Gastrocnemius medialis (tissue), 4 donors: ENCODE results near the gene TMEM272. TPM values are rescaled to one million over a fixed set of nuclear protein-coding genes. Genes with fewer than 3 reads are reported as not detected.

Experiments used
- ATAC-seq, 2 donors: fragments of 150-250 bp; one replicate each; pipeline ENCODE4 v1.9.1; 2016
- DNase-seq, 2 donors: peaks; one replicate each; pipeline ENCODE4 v3.0.0-alpha.2; 2019
- H3K27ac ChIP-seq, 4 donors: fragments of 200-600 bp; sonication (generic); 1 replicate in 1 of 4; 2 replicates in 3 of 4; pipeline ENCODE4 v1.5.1; 2016 to 2018; ENCODE audit warnings: mild to moderate bottlenecking in 2 of 4, moderate library complexity in 1 of 4
- H3K27me3 ChIP-seq, 3 donors: fragments of 200-600 bp; sonication (generic) in 2 of 3; 1 replicate in 1 of 3; 2 replicates in 2 of 3; pipeline versions ENCODE4 v1.5.1 to v1.6.0; 2016 to 2019; ENCODE audit warnings: mild to moderate bottlenecking in 1 of 3, moderate library complexity in 1 of 3
- H3K36me3 ChIP-seq, 2 donors: fragments of 200-600 bp; sonication (generic) in 1 of 2; one replicate each; pipeline ENCODE4 v1.5.1; 2017 to 2018
- H3K4me1 ChIP-seq, 2 donors: fragments of 200-600 bp; sonication (generic) in 1 of 2; one replicate each; pipeline ENCODE4 v1.5.1; 2016 to 2017; ENCODE audit warnings: mild to moderate bottlenecking in 2 of 2
- H3K4me3 ChIP-seq, 4 donors: fragments of 200-600 bp; sonication (generic) in 3 of 4; 1 replicate in 1 of 4; 2 replicates in 3 of 4; pipeline ENCODE4 v1.5.1; 2016 to 2019; ENCODE audit warnings: mild to moderate bottlenecking in 2 of 4
- H3K9me3 ChIP-seq, 3 donors: fragments of 200-600 bp; sonication (generic) in 2 of 3; 1 replicate in 1 of 3; 2 replicates in 2 of 3; pipeline ENCODE4 v1.5.1; 2016 to 2019
- POLR2A ChIP-seq, 2 donors: fragments of 450-650 bp; IDR thresholded peaks; one replicate each; pipeline ENCODE4 v1.6.1; 2017; ENCODE audit warnings: antibody characterized with exemption in 2 of 2, mild to moderate bottlenecking in 2 of 2, moderate library complexity in 2 of 2
- in situ Hi-C, 4 donors: fragments of 200-750 bp; cut with MboI; loops; one replicate each; pipeline versions ENCODE4 v1.15.0 to v1.8.0; 2017; ENCODE audit warnings: low sequenced_read_pairs in 4 of 4
- intact Hi-C: fragments of 100-400 bp; cut with DNase I; formaldehyde crosslinking; loops from one replicate; pipeline ENCODE4 v1.15.1; 2023; ENCODE audit warnings: low total_unique reads
- total RNA-seq, 4 donors: library from RNA; depleted of rRNA; stranded (reverse); fragments of >200 nt; gene quantifications; one replicate each; pipeline versions ENCODE4 v1.1.0 to v1.2.3, GENCODE V29; 2016
- TF ChIP-seq, protein P1 (sequence below), 5 experiments: fragments of 450-650 bp in 3 of 5; fragments of 200-600 bp in 2 of 5; sonication (generic) in 2 of 5; IDR thresholded peaks in 4 of 5; conservative IDR thresholded peaks in 1 of 5; 1 replicate in 4 of 5; 2 replicates in 1 of 5; pipeline ENCODE4 v1.5.1; 2016 to 2019; ENCODE audit warnings: antibody characterized with exemption in 5 of 5, mild to moderate bottlenecking in 3 of 5, moderate library complexity in 3 of 5

The TMEM272 gene
- total RNA-seq, 4 donors from 2014 or later: 0.20 to 0.41 (median 0.27) TPM; not detected in 1

GRCh38 chr13:51802631-51803418 lies 42.2 kb downstream of the TMEM272 start:
- Histone ChIP-seq H3K27ac (peak overlapping the region; percentile 89 to 100 (median 96)), H3K9me3 (no peaks in the 10 kb centered on the region), H3K36me3 (no peaks in the 10 kb centered on the region), H3K4me3 (peak overlapping the region; percentile 74 to 99 (median 86)), H3K27me3 (no peaks in the 10 kb centered on the region), H3K4me1 (peaks cover 37 to 46% of the 10 kb centered on the region in 2 donors)
- TF ChIP-seq, protein P1, sequence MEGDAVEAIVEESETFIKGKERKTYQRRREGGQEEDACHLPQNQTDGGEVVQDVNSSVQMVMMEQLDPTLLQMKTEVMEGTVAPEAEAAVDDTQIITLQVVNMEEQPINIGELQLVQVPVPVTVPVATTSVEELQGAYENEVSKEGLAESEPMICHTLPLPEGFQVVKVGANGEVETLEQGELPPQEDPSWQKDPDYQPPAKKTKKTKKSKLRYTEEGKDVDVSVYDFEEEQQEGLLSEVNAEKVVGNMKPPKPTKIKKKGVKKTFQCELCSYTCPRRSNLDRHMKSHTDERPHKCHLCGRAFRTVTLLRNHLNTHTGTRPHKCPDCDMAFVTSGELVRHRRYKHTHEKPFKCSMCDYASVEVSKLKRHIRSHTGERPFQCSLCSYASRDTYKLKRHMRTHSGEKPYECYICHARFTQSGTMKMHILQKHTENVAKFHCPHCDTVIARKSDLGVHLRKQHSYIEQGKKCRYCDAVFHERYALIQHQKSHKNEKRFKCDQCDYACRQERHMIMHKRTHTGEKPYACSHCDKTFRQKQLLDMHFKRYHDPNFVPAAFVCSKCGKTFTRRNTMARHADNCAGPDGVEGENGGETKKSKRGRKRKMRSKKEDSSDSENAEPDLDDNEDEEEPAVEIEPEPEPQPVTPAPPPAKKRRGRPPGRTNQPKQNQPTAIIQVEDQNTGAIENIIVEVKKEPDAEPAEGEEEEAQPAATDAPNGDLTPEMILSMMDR (IDR thresholded peaks at IDR 0.05 in 4 of 5, conservative IDR thresholded peaks at IDR 0.05 in 1 of 5): no peak
- no peak for TF ChIP-seq POLR2A (IDR thresholded peaks at IDR 0.05)
- DNase-seq (no peak), ATAC-seq (no peak)
- in situ Hi-C loops (loop anchor here in 3 of 4 donors (10.0 to 25.0 kb wide), 7 partner anchors 209 to 634 kb away; partner anchors contain the start of genes WDFY2 (in 3 of the 3), ALG11 (in 1 of the 3), ATP7B (in 1 of the 3) and NEK5 (in 1 of the 3)), intact Hi-C loops (loop anchor here (2.0 to 10.0 kb wide), 6 partner anchors 72 to 1676 kb away; partner anchors contain the start of genes CKAP2, FAM124A, VPS36 and WDFY2)

GRCh38 chr13:51801631-51802099 lies 43.3 kb downstream of the TMEM272 start:
- TF ChIP-seq, protein P1 (IDR thresholded peaks at IDR 0.05 in 4 of 5, conservative IDR thresholded peaks at IDR 0.05 in 1 of 5): no peak
- no peak for TF ChIP-seq POLR2A (IDR thresholded peaks at IDR 0.05)
- ATAC-seq (no peak), DNase-seq (peak; percentile 53 to 61)
- Histone ChIP-seq H3K36me3 (peaks cover 0 to 10% of the 10 kb centered on the region in 2 donors), H3K27me3 (no peaks in the 10 kb centered on the region), H3K27ac (peak overlapping the region; percentile 89 to 100 (median 96)), H3K4me1 (peaks cover 37 to 46% of the 10 kb centered on the region in 2 donors), H3K9me3 (no peaks in the 10 kb centered on the region), H3K4me3 (no peak overlapping the region)
- intact Hi-C loops: loop anchor here (2.0 to 10.0 kb wide), 6 partner anchors 71 to 1674 kb away; partner anchors contain the start of genes CKAP2, FAM124A, VPS36 and WDFY2
- in situ Hi-C loops: loop anchor here in 3 of 4 donors (10.0 to 25.0 kb wide), 7 partner anchors 211 to 636 kb away; partner anchors contain the start of genes WDFY2 (in 3 of the 3), ALG11 (in 1 of the 3), ATP7B (in 1 of the 3) and NEK5 (in 1 of the 3)

- no peak overlapping the region for H3K4me3 ChIP-seq
- peak overlapping the region; percentile 89 to 100 (median 96) for H3K27ac ChIP-seq
- peak; percentile 44 to 48 for DNase-seq
- peak in 1 of 2 donors; percentile 1 for ATAC-seq
- H3K9me3 ChIP-seq: no peaks in the 10 kb centered on the region
- peaks cover 37 to 40% of the 10 kb centered on the region in 2 donors for H3K4me1 ChIP-seq
- intact Hi-C loops (loop anchor here (5.0 to 10.0 kb wide), 4 partner anchors 394 to 1673 kb away; partner anchors contain the start of genes CKAP2, FAM124A and VPS36), in situ Hi-C loops (loop anchor here in 3 of 4 donors (10.0 to 25.0 kb wide), 7 partner anchors 212 to 637 kb away; partner anchors contain the start of genes WDFY2 (in 3 of the 3), ALG11 (in 1 of the 3), ATP7B (in 1 of the 3) and NEK5 (in 1 of the 3))
- no peak for TF ChIP-seq POLR2A (IDR thresholded peaks at IDR 0.05)
- TF ChIP-seq, protein P1 (IDR thresholded peaks at IDR 0.05 in 4 of 5, conservative IDR thresholded peaks at IDR 0.05 in 1 of 5): no peak
- peaks cover 0 to 14% of the 10 kb centered on the region in 2 donors for H3K36me3 ChIP-seq
- no peaks in the 10 kb centered on the region for H3K27me3 ChIP-seq
These were observed 44.5 kb downstream of the TMEM272 start for GRCh38 chr13:51800486-51800885.

GRCh38 chr13:51799261-51799660 lies 45.7 kb downstream of the TMEM272 start:
- no peaks in the 10 kb centered on the region for H3K27me3 ChIP-seq
- H3K4me1 ChIP-seq: peaks cover 28 to 29% of the 10 kb centered on the region in 2 donors
- no peak for ATAC-seq
- intact Hi-C loops (no loop called here), in situ Hi-C loops (no loop called here)
- H3K9me3 ChIP-seq: no peaks in the 10 kb centered on the region
- H3K36me3 ChIP-seq: peaks cover 0 to 14% of the 10 kb centered on the region in 2 donors
- H3K27ac ChIP-seq: no peak overlapping the region
- TF ChIP-seq, protein P1 (IDR thresholded peaks at IDR 0.05 in 4 of 5, conservative IDR thresholded peaks at IDR 0.05 in 1 of 5): no peak
- no peak for TF ChIP-seq POLR2A (IDR thresholded peaks at IDR 0.05)
- no peak overlapping the region for H3K4me3 ChIP-seq
- DNase-seq: no peak
